ENCODE data around the gene SPATA45. TPM values are rescaled to one million over a fixed set of nuclear protein-coding genes. Genes with fewer than 3 reads are reported as not detected.

Gene SPATA45
- total and polyA plus RNA-seq, 2 of the 4 experiments (the other 2 are of a cell fraction), result not detected

DNA sequence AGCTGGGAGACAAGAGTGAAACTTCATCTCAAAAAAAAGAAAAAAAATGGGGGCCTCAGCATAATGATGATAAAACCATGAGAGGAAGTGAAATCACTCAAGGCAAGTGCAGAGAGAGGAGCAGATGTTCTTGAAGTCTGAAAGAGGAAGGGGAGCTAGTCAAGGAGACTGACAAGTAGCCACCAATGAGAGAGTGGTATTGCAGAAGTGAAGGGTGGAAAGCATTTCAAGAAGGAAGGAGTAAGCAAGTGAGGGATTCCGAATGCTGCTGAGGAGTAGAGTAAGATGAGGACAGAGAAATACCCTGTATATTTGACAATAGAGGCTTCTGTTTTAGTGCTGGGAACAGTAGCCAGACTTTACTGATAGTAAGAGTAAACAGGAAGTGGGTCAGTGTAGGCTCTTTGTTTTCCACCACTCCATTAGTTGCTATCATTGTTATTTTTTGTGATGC, 52.9 kb downstream of the SPATA45 start:
- intact Hi-C loops (cut with micrococcal nuclease), result no loop called here
- Histone ChIP-seq H4K5ac (ENCODE audit: low read depth, low read length) (no peak overlapping the region), H3K9me3 (ENCODE audit: control insufficient read depth, insufficient read depth, low read length) (no peaks in the 10 kb centered on the region), H3K9ac (ENCODE audit: low read depth, low read length) (no peak overlapping the region), H2AK9ac (replicated peaks; ENCODE audit: low read depth, low read length, poor library complexity) (no peak overlapping the region), H3K14ac (replicated peaks; ENCODE audit: low read depth, low read length) (no peak overlapping the region), H3K4me2 (ENCODE audit: low read depth, low read length) (no peak overlapping the region), H2BK15ac (ENCODE audit: low read depth, low read length) (no peak overlapping the region), H3K79me1 (ENCODE audit: low read depth in 1 of 2, low read length in 2 of 2) (peaks cover 9 to 15% of the 10 kb centered on the region in 2 experiments), H3K23ac (ENCODE audit: low read depth, low read length) (no peak overlapping the region), H2BK5ac (ENCODE audit: low read depth, low read length, poor library complexity, severe bottlenecking) (no peak overlapping the region), H3K18ac (ENCODE audit: low read depth, low read length) (no peak overlapping the region), H2BK20ac (ENCODE audit: low read depth, low read length) (no peak overlapping the region), H3K27ac (ENCODE audit: insufficient read depth, low read length) (no peak overlapping the region), H4K91ac (ENCODE audit: insufficient read depth, low read depth, low read length) (no peak overlapping the region), H4K20me1 (ENCODE audit: insufficient read depth, low read length) (no peaks in the 10 kb centered on the region), H3K56ac (ENCODE audit: extremely low read depth, insufficient read depth, low read length) (0 out of 2 replicates have a peak overlapping the region, but pooled peaks have one; percentile 4), H3K27me3 (ENCODE audit: control insufficient read depth, insufficient read depth, low read length) (no peaks in the 10 kb centered on the region), H4K8ac (ENCODE audit: low read depth in 2 of 2, low read length in 2 of 2) (no peak overlapping the region), H2BK120ac (ENCODE audit: low read depth, low read length) (no peak overlapping the region), H3K4me1 (ENCODE audit: control insufficient read depth, insufficient read depth, low read length) (0 out of 2 replicates have a peak, but pooled peaks cover 4% of the 10 kb centered on the region), H2AK5ac (ENCODE audit: low read depth, low read length) (0 out of 2 replicates have a peak overlapping the region, but pooled peaks have one; percentile 5), H3K4me3 (ENCODE audit: insufficient read depth, low read depth, low read length) (no peak overlapping the region), H2AFZ (replicated peaks; ENCODE audit: low read length, poor library complexity) (no peak overlapping the region), H3K4ac (ENCODE audit: low read depth, low read length) (no peak overlapping the region), H3K36me3 (ENCODE audit: control insufficient read depth, insufficient read depth, low read length) (peaks cover 9% of the 10 kb centered on the region; the same call in 1 of the 2 replicates), H3K9me1 (ENCODE audit: insufficient read depth, low read length) (no peaks in the 10 kb centered on the region)
- BruUV-seq (replicated peaks), result no TSS peak
- TF ChIP-seq MAZ (IDR thresholded peaks at IDR 0.05; ENCODE audit: borderline replicate concordance, low read depth, low read length) (no peak), CHD1 (IDR thresholded peaks at IDR 0.05; ENCODE audit: low read depth, low read length) (no peak), MAFK (IDR thresholded peaks at IDR 0.05; ENCODE audit: low read depth, low read length) (no peak), BHLHE40 (IDR thresholded peaks at IDR 0.05; ENCODE audit: low read depth, low read length) (no peak), FOS (IDR thresholded peaks at IDR 0.05; ENCODE audit: low read depth, low read length) (no peak), RAD21 (IDR thresholded peaks at IDR 0.05; ENCODE audit: low read length) (no peak), SMC3 (IDR thresholded peaks at IDR 0.05; ENCODE audit: low read depth, low read length) (no peak), POLR2A (IDR thresholded peaks at IDR 0.05; ENCODE audit: low read depth, low read length) (no peak), RFX5 (IDR thresholded peaks at IDR 0.05; ENCODE audit: low read depth, low read length) (no peak), CEBPB (IDR thresholded peaks at IDR 0.05; ENCODE audit: low read depth, low read length) (no peak)
- TF ChIP-seq, protein P1, sequence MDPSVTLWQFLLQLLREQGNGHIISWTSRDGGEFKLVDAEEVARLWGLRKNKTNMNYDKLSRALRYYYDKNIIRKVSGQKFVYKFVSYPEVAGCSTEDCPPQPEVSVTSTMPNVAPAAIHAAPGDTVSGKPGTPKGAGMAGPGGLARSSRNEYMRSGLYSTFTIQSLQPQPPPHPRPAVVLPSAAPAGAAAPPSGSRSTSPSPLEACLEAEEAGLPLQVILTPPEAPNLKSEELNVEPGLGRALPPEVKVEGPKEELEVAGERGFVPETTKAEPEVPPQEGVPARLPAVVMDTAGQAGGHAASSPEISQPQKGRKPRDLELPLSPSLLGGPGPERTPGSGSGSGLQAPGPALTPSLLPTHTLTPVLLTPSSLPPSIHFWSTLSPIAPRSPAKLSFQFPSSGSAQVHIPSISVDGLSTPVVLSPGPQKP (IDR thresholded peaks at IDR 0.05; ENCODE audit: borderline replicate concordance, low read depth, low read length), result no peak
- POLR2A ChIA-PET (ENCODE audit: unreplicated experiment), result interaction anchor here (0.6 kb wide), 1 partner anchor 127 kb away, joined by 3 read pairs; no protein-coding TSS in a partner anchor
- CTCF ChIA-PET, result no interaction called here
- WGBS, 2 experiments (ENCODE audit: extremely low coverage in 2 of 2, insufficient read length in 1 of 2), result 67% methylated on average over 1 of the region's 1 CpG; no CpG with 5 or more reads in 1 of the 2 experiments
- dilution Hi-C loops (cut with HindIII; ENCODE audit: low sequenced_read_pairs, unreplicated experiment), result no loop called here
- ATAC-seq (ENCODE audit: low read depth), result no peak
- in situ Hi-C loops (cut with MboI; ENCODE audit: low sequenced_read_pairs), result no loop called here
- DNase-seq, result no peak

Measured in IMR-90 (cell line).